Urinary bladder (tissue), 4 donors: Measurements from ENCODE around the gene GRAMD1B. TPM values are rescaled to one million over a fixed set of nuclear protein-coding genes. Genes with fewer than 3 reads are reported as not detected.
"Not testable (repeated sequence)": the region's sequence is repeated elsewhere in the genome, so short reads cannot be mapped to it uniquely, and the experiment has no call there.

Source experiments
- DNase-seq: peaks from one replicate; pipeline ENCODE4 v3.0.0-alpha.2; 2015; ENCODE audit errors: extremely low spot score
- H3K27ac ChIP-seq: one replicate; pipeline ENCODE4 v1.5.1; 2013; ENCODE audit warnings: low read depth, mild to moderate bottlenecking, moderate library complexity
- H3K36me3 ChIP-seq: one replicate; pipeline ENCODE4 v1.6.1; 2013; ENCODE audit warnings: mild to moderate bottlenecking, moderate library complexity; ENCODE audit not compliant: insufficient read depth
- H3K4me1 ChIP-seq: one replicate; pipeline ENCODE4 v1.6.1; 2013; ENCODE audit warnings: mild to moderate bottlenecking, moderate library complexity; ENCODE audit not compliant: insufficient read depth
- H3K4me3 ChIP-seq: one replicate; pipeline ENCODE4 v1.5.1; 2013; ENCODE audit warnings: low read depth, low read length
- WGBS: extraction: QIAGEN DNeasy Blood & Tissue Kit; methylation state at CpG from one replicate; pipeline ENCODE4 v1.1.7; 2013; 5-methylcytosine and 5-hydroxymethylcytosine counted together
- polyA plus RNA-seq: library from polyadenylated mRNA; stranded (reverse); fragments of 200-250 nt; gene quantifications from one replicate; pipeline ENCODE4 v1.2.3, GENCODE V29; 2013
- total RNA-seq: library from RNA; depleted of rRNA; stranded (reverse); fragments of >200 nt; gene quantifications from one replicate; pipeline ENCODE4 v1.2.3, GENCODE V29; 2014
- donor health status: healthy with polysubstance abuse.
- donor health status: healthy.

Gene GRAMD1B
- total and polyA plus RNA-seq, 2 donors: 0.84 to 5.9 TPM

DNA sequence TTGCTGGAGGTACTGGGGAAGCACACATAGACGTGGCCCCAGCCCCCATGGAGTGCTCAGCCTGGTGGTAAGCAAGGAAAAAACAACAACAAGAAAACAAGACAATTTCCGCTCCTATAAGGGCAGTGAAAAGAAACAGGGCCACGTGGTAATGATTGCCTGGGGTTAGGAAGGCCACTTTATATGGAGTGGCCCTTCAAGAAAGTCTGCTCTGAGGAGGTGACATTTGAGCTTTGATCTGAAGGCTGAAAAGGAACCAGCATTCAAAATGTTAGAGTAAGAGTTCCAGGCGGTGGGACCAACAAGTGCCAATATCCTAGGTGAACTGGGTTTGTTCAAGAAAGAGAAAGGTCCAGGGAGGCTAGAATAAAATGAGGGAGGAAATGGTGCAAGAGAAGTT is 136.8 kb downstream of the GRAMD1B start:
- 77% methylated on average over 4 of the region's 4 CpGs for WGBS
- Histone ChIP-seq H3K4me1 (no peaks in the 10 kb centered on the region), H3K27ac (no peak overlapping the region), H3K36me3 (no peaks in the 10 kb centered on the region), H3K4me3 (no peak overlapping the region)
- DNase-seq: no peak

DNA sequence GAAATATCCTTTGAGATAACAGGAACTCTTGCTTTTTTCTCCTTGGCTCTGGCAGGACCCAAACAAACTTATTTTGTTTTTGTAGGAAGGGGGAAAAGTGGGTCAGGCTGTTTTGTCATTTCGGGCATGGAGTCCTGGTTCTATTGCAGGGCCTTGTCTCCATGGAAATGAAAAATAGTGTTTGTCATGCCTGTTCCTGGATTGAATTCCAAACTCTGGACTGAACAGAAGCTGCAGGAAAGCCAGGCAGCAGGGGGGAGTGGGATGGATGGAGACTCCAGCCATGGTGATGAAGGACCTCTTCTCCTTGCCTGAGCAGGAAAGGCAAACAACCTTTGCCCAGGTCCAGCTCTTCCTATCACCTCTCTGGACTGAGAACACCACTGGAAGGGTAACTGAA is 137.4 kb downstream of the GRAMD1B start:
- no peaks in the 10 kb centered on the region for H3K4me1 ChIP-seq
- H3K36me3 ChIP-seq: no peaks in the 10 kb centered on the region
- DNase-seq: no peak
- no peak overlapping the region for H3K4me3 ChIP-seq
- H3K27ac ChIP-seq: no peak overlapping the region
- 55% methylated on average over 1 of the region's 1 CpG for WGBS

DNA sequence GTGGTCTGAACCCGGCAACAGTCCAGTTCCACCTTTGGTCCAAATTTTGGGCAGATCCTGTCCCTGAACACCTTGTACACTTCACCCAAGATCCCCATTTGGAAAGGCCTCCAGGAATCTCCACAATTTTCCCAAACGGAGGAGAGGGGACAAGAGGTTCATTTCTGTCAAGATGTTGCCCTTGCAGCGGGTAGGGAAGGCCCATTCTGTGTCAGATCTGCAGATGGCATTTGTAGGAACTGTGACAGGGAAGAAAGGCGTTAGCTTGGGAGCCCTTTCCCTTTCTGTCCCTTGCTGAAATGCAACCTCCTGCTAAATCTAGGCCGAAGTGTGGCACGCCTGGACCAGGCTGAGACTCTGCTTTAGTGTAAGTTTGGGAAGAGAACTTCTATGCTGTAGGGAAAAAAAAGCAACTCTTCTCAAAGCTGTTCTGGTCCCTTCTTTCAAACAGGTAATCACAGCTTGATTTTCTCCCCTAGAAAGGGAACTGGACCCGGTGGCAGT is 138.3 kb downstream of the GRAMD1B start:
- no peaks in the 10 kb centered on the region for H3K4me1 ChIP-seq
- H3K36me3 ChIP-seq: no peaks in the 10 kb centered on the region
- no peak overlapping the region for H3K27ac ChIP-seq
- DNase-seq: no peak
- no peak overlapping the region for H3K4me3 ChIP-seq
- WGBS: 71% methylated on average over 7 of the region's 7 CpGs

DNA sequence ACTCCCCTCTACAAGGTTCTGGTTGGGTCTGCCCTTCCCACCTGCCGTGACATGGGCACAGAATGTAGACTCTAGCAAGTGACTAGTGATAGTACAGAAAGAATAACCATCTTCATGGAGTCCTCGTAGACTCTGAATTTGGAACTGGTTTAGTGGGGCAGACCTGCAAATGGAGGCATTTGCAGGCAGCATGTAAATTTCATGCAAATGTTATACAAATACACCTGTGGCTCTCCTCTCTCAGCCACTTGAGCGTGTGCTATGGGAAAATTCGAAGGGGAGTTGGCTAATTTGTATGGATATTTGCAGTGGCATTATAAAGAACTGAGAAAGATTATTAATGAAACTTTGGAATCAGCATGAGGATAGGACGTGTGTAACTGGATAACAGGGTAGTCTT is 139.3 kb downstream of the GRAMD1B start:
- H3K27ac ChIP-seq: no peak overlapping the region
- no peaks in the 10 kb centered on the region for H3K36me3 ChIP-seq
- WGBS: 94% methylated on average over 5 of the region's 5 CpGs
- H3K4me1 ChIP-seq: no peaks in the 10 kb centered on the region
- no peak overlapping the region for H3K4me3 ChIP-seq
- no peak for DNase-seq

DNA sequence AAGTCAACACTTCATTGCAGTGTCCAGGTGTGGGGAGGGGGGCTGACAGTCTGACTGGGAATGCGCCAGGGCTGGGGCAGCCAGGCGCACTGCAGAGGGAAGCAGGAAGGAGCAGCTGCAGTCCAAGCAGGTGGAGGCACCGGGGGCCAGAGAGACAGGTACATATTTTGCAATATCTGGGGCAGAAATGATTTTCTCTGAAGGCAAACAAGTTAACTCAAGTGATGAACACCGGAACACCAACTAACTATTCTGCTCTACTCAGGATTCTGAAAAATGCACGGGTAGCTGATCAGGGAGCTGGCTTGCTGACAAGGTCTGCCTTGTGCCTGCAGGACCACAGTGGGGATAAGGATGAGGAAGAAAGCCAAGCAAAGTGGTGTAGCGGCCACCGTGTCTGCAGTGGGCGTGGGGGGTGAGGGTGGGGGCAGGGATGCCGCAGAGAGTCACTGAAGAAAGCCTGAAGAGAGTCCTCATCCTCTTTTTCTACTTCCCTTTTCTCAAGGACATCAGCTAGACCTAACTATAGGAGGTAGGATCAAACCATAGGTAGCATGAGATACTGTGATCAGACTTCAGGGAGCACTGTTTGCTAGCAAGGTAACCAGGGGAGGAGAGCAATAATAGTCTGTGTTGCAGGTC is 141.0 kb downstream of the GRAMD1B start:
- no peak overlapping the region for H3K27ac ChIP-seq
- H3K4me1 ChIP-seq: no peaks in the 10 kb centered on the region
- no peak for DNase-seq
- no peaks in the 10 kb centered on the region for H3K36me3 ChIP-seq
- H3K4me3 ChIP-seq: no peak overlapping the region
- WGBS: 69% methylated on average over 9 of the region's 9 CpGs

DNA sequence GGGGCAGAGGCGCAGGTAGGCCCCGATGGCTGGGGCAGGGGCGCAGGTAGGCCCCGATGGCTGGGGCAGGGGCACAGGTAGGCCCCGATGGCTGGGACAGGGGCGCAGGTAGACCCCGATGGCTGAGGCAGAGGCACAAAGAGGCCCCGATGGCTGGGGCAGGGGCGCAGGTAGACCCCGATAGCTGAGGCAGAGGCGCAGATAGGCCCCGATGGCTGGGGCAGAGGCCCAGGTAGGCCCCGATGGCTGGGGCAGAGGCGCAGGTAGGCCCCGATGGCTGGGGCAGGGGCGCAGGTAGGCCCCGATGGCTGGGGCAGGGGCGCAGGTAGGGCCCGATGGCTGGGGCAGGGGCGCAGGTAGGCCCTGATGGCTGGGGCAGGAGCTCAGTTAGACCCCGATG is 142.7 kb downstream of the GRAMD1B start:
- H3K27ac ChIP-seq, H3K36me3 ChIP-seq, H3K4me1 ChIP-seq, DNase-seq, H3K4me3 ChIP-seq: not testable (repeated sequence)
- 96% methylated on average over 21 of the region's 21 CpGs for WGBS

DNA sequence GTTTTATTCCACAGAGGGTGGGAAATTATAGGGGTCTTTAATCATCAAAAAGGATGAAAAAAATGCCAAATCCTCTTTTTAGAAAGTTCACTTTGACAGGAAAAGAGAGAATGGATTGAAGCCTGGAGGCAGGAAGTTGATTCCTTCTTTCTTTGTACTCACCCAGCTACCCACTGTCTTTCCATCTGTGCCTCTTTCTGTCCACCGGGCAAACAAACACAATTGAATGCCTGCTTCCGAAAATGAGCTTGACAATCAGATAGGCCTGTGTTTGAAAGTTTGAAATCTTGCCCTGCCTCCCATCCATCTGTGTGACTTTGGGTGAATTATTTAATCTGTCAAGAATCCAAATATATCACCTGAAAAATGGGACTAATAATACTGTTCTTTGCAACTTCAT is 143.2 kb downstream of the GRAMD1B start:
- no peak overlapping the region for H3K27ac ChIP-seq
- no peaks in the 10 kb centered on the region for H3K36me3 ChIP-seq
- H3K4me3 ChIP-seq: no peak overlapping the region
- 38% methylated on average over 2 of the region's 2 CpGs for WGBS
- no peak for DNase-seq
- H3K4me1 ChIP-seq: no peaks in the 10 kb centered on the region

DNA sequence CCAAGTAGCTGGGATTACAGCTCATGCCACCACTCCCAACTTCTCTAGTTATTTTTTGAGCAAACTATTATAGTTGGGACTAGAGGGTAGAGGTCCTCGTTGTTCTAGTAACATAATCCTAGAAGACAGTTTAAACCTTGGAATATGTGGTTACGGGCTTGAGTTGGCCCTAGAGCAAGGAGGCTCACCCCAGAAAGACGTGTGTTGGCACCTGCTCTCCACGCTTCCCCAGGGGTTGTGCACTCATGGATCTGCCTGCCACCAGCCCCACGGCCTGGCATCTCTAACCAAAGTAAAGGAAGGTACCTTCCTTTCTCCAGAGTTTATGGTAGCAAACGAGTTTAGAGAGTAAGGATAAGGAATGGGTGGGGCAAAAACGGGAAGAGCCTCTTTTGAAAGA is 145.4 kb downstream of the GRAMD1B start:
- Histone ChIP-seq H3K4me1 (no peaks in the 10 kb centered on the region), H3K36me3 (no peaks in the 10 kb centered on the region), H3K4me3 (no peak overlapping the region), H3K27ac (no peak overlapping the region)
- 76% methylated on average over 7 of the region's 7 CpGs for WGBS
- no peak for DNase-seq

DNA sequence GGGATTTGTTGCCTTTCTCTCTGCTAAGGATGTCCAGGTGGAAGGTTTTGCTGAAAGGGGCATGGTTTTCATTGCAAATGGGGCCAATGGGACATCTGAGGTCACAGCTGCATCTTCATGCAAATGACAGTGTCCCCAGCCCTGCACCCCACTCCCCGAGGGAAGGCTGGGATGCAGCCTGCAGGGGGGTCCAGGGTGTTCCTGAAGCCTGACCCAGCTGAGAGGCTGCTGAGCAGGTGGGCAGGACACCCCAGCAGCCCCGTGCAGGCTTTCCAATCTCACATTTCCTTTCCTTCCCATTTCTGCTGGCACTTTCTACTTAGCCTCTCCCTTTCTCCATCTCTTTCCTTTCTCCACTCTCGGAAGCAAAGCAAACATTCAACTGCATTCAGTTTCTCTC is 146.0 kb downstream of the GRAMD1B start:
- Histone ChIP-seq H3K4me1 (no peaks in the 10 kb centered on the region), H3K36me3 (no peaks in the 10 kb centered on the region), H3K4me3 (no peak overlapping the region), H3K27ac (no peak overlapping the region)
- DNase-seq: no peak
- WGBS: 55% methylated on average over 3 of the region's 3 CpGs

DNA sequence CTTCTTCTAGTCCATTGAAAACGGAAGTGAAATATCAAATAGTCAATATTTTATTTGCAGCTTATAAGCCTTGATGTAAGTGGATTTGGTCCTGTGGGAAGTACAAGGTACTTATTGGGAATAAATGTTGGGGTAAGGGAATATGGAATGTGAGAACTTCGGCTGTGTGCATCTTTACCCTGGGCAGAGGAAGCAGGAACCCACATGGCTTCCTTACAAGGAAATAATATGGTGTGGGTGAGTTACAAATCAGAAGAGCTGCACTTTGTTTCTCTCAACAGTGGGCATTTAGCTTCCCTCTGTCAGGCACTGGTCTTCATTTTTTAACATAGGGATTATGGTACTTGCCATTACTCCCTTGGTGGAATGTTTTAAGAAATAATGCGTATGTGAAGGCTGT is 146.4 kb downstream of the GRAMD1B start:
- Histone ChIP-seq H3K4me3 (no peak overlapping the region), H3K36me3 (no peaks in the 10 kb centered on the region), H3K27ac (no peak overlapping the region), H3K4me1 (no peaks in the 10 kb centered on the region)
- 36% methylated on average over 3 of the region's 3 CpGs for WGBS
- no peak for DNase-seq

DNA sequence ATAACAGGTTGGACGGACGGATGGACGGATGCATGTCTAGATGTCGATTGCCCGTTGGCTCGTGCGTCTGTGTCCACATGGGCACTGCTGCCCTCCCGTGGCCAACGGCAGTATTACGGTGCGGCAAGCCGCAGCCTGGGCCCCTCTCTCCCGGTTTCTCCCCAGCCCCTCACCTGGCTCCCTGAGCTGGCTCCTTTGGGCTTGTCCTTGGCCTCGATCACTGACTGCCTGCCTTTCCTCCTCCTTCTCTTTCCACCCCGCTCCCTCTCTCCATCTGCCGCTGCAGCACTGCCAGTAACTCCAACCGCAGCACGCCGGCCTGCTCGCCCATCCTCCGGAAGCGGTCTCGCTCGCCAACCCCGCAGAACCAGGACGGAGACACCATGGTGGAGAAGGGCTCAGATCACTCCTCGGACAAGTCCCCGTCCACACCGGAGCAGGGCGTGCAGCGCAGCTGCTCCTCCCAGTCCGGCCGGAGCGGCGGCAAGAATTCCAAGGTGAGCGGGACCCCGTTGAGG is 147.1 kb downstream of the GRAMD1B start:
- 55% methylated on average over 37 of the region's 37 CpGs for WGBS
- no peak for DNase-seq
- Histone ChIP-seq H3K4me3 (no peak overlapping the region), H3K4me1 (no peaks in the 10 kb centered on the region), H3K36me3 (no peaks in the 10 kb centered on the region), H3K27ac (no peak overlapping the region)

DNA sequence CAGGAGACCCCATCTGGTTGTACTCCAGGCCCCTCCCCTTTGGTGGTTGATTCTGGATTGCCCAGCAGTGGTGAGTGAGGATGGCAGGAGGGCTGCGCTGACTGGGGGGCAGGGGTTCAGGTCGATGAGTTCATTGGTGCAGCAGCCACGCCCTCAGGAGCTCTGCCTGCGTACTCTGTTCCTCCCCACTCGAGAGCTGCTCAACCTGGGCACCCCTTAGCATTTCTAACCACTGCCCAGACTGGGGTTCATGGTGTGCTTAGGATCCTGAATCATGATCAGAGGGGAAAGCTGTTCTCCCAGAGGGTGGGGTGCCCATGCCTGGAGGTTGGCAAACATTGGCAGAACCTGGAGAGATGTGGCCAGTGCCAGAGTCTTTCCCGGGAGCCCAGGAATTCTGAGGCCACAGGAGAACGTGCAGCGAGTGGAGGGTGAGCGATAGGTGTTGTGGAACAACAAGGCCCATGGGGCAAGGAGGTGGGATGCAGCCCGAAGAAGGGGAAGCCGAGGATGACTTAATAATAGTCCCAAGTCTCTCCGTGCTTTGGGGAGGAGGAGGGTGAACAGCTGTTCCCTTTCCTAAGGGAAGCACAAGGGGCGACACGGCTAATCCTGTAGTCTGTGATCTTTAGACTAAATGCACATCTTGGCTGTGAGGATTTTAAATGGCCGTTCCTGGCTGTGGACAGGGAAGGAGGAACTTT is 148.9 kb downstream of the GRAMD1B start:
- 84% methylated on average over 15 of the region's 15 CpGs for WGBS
- Histone ChIP-seq H3K27ac (no peak overlapping the region), H3K36me3 (no peaks in the 10 kb centered on the region), H3K4me1 (no peaks in the 10 kb centered on the region), H3K4me3 (no peak overlapping the region)
- no peak for DNase-seq

DNA sequence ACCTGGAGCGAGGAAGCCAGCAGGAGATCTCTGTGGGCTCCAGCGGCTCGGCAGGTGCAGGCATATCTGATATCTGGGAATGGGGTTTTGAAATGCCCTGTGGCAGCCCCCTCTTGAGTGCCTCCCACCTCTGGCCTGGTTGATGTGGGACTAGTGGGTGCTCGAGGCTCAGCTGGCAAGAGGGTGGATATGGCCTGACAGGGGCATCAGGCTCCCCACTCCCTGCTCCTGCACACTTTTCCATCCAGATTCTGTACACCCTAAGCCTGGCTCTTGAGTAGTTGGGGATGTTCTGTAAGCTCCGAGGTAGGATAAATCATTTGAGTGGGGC is 149.4 kb downstream of the GRAMD1B start:
- Histone ChIP-seq H3K27ac (no peak overlapping the region), H3K36me3 (no peaks in the 10 kb centered on the region), H3K4me1 (no peaks in the 10 kb centered on the region), H3K4me3 (no peak overlapping the region)
- DNase-seq: no peak
- WGBS: 89% methylated on average over 5 of the region's 5 CpGs

DNA sequence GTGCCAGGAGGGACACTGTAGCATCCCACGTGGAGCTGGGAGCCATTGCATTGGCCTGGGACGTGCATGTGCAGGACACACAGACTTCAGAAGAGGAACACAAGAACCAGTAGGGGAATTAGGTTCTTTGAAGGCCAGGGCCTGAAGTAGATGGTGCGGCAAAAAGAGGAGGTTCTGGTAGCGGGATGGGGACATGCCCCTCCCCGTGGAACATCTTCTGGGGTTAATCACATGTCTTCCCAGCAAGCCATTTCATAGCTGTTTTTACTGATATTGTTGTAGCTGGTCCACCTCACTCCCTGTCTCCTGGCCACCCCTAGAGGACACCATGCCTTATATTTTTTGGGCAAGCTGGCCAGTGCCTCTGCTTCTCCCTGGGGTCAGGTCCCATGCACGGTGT is 150.1 kb downstream of the GRAMD1B start:
- 87% methylated on average over 6 of the region's 6 CpGs for WGBS
- Histone ChIP-seq H3K27ac (no peak overlapping the region), H3K36me3 (no peaks in the 10 kb centered on the region), H3K4me3 (no peak overlapping the region), H3K4me1 (no peaks in the 10 kb centered on the region)
- no peak for DNase-seq
